NCI-H226 (cell line): ENCODE results near the gene PAPPA2.

Experiments used
- DNase-seq: peaks from one replicate; pipeline ENCODE4 v3.0.0-alpha.2; 2015

The PAPPA2 gene

GRCh38 chr1:176775996-176776395, 313.0 kb downstream of the PAPPA2 start:
- no peak for DNase-seq

DNA sequence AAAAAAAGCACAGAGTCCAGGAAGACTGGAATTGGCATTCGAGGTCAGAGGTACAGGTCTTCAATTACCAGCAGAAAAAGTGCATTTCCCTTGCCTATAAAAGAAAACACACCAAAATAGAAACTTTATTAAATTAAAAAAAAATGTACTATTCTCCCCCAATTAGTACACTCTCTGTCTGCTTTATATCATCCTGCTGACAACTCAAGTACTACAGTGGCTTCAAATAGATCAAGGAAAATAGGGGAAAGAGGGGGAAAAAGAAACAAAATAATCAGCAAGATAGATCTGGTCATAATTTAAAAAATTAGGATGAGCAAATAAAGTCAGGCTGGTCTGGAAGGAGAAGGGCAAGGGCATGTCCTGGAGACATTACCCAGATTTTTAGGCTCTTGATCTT, 315.1 kb downstream of the PAPPA2 start:
- DNase-seq, result no peak

- DNase-seq, result no peak
Measured at GRCh38 chr1:176779992-176780328, 317.0 kb downstream of the PAPPA2 start.

- no peak for DNase-seq
Measured at GRCh38 chr1:176783309-176783708, 320.3 kb downstream of the PAPPA2 start.

DNA sequence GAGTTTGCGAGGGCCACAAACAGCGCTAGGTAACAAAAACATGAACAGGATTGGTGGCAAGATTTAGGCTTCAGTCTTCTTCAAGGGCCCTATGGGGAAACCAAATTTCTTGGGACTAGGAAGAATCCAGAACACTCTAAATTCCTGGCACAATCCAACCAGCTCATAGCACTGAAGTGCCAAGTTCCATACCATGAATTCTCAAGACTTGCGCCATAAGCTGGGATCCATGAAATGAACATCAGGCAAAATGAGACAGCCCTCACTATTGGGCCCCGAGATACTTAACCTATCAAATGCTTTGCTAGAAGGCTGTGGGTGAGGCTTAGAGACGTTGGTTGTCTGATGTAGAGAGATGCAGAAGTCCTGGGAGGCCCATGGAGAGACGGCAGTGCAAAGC, 322.1 kb downstream of the PAPPA2 start:
- DNase-seq, result no peak

GRCh38 chr1:176785791-176786190, 322.8 kb downstream of the PAPPA2 start:
- DNase-seq, result no peak

GRCh38 chr1:176786274-176786673, 323.3 kb downstream of the PAPPA2 start:
- DNase-seq, result no peak

DNA sequence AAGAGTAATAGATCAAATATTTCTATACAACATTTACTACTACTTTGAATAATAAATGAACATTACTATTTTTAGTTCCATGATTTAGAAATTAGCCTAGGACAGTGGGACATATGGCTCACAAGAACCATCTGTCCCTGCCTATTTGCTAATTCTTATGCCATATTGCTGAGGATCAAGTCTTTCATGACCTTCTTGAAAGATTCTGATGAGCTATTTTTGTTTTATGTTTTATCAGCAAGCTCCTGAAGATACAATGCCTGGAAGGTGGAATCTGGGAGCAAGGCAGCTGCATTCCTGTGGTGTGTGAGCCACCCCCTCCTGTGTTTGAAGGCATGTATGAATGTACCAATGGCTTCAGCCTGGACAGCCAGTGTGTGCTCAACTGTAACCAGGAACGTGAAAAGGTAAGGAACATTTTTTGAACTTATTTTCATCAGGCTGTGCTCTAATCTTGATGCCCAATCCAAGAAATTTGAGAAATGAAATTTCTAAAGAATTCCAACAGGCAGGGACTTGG, 326.7 kb downstream of the PAPPA2 start:
- DNase-seq, result no peak

- no peak for DNase-seq
Measured at GRCh38 chr1:176790786-176791185, 327.8 kb downstream of the PAPPA2 start.

- DNase-seq, result no peak
Measured at GRCh38 chr1:176791906-176792305, 328.9 kb downstream of the PAPPA2 start.

DNA sequence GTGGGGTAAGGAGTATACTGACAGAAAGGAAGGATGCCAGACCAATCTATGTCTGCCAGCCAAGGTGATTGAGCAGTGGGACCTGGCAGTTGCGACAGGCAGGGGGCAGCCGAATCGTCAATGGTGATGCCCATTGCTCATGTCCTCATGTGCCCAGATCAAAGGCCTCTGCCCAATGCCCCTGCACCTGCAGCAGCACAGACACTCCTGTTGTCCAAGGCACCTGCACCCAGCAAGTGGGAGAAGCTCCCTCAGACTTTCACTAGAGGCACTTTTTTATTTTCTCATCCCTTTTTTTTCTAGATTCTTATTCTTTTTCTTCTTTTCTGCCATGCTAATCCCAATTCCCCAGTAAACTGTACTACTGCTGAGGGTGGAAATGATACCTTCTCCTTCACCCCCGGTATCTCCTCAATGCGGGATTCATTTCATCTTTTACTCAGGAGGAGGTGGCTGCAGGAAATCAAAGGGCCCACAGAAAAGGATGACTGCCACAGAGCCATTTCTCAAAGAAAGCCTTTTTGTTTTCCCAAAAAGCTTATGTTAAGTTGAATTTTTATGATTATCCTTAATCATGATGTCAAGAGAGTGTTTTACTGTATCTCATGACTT, 332.0 kb downstream of the PAPPA2 start:
- DNase-seq, result no peak

- DNase-seq, result no peak
Measured at GRCh38 chr1:176795929-176796328, 333.0 kb downstream of the PAPPA2 start.

DNA sequence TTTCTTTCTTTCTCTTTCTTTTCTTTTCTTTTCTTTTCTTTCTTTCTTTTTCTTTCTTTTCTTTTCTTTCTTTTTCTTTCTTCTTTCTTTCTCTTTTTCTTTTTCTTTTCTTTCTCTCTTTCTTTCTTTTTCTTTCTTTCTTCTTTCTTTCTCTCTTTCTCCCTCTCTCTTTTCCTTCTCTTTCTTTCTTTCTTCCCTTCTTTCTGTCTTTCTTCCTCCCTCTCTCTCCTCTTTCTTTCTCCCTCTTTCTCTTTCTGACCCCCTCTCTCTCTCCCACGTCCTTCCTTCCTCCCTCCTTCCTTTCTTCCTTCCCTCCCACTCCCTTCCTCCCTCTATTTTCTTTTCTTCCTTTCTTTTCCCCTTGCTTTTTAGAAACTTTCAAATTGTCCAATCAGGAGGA, 333.6 kb downstream of the PAPPA2 start:
- DNase-seq, result no peak

DNA sequence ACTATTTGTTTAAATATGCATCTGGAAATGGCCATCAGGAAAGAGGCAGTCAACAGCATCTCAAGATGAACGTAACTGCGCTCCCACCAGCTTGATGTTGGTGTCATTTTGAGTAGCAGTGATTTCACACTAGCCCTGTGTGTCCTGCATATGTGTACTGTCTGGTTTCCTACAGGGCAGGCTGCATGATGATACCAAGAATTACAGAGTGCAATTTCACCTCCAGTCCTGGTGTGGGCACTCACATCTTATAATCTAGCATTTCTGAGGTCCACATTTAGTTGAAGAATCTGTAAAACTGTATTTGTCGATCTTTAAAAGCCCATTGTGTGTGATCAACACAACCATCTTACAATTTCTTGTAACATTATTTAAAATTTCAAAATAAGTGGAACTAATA, 336.4 kb downstream of the PAPPA2 start:
- DNase-seq, result no peak

DNA sequence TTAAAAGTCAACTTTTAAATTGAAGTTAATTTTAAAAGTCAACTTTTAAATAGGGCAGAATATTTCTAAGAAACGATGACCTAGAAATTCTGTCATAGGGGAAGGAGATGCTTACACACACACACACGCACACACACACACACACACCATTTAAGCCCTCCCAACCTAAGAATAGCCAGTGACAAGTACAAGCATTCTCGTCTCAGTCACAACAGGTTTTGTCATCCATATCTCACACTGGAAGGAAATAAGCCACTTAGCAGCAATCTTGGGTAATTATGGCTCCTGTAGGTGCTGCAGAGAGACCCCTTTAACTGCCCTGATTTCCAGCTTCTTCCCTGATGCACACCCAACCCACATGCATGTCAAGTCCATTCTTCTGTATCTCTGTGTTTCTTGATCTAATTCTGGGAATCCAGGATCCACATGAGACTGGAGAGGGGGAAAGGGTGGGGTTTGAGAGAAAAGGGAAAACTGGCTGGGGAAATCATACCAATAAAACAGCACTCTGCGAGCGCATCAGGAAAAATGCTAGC, 338.1 kb downstream of the PAPPA2 start:
- no peak for DNase-seq

DNA sequence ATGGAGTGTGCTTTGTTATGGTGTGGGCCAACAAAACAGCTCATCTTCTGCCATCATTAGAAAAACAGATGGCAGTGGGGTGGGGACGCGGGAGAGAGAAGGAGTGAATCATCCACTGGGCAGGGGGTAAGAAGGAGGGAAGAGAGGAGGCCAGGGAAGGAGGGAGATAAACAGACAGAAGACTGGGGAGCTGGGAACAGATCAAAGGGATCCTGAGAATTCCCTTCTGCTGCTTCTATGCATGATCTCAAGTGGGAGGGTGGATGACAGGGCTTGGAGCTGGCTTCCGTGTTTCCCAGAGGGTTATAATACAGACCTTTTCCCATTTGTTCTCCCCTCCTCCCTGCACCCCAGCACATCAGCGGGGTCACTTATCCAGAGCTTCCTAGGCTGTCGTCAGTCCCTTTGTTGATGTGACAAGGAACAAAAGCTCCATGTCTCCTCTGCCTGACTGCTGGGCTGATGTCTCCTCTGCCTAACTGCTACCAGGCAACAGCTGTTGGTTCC, 338.6 kb downstream of the PAPPA2 start:
- DNase-seq, result no peak

DNA sequence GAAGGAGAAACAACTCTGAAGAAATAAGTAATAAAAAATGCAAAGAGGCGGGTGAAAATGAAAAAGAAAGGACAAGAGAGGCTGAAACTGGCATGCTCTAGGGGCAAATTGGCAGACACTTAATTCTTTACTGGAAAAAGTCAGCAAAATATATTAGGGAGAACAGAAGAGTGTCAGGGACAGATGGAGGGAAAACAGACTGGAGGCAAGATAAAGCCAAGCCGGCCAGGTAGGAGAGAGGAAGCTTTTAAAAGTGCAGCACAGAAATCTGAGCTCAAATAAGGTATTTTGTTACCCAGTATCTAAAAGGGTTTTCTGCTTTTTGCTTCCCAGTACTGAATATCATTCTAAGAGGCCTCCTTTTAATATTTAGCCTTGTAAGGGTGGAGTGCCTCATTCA, 339.3 kb downstream of the PAPPA2 start:
- DNase-seq, result no peak

DNA sequence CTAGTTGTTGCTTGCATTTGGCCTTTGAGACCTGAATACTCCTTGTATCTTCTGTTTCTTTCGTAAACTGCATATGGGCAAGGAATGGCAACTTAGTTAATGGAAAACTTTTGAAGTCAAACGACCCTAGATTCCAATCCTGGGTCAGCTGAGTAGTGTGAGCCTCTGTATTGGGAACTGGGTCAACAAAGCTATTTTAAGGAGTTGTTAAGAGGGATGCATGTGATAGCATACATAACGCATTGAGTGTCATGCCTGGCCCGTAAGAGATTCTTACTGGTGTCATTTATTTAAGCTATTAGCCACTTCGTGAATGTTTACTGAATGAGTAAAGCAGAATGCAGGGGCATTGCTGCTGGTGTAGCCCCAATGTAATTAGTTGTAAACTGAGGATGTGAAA, 340.1 kb downstream of the PAPPA2 start:
- no peak for DNase-seq

- no peak for DNase-seq
Measured at GRCh38 chr1:176803596-176803995, 340.6 kb downstream of the PAPPA2 start.

GRCh38 chr1:176809292-176809691, 346.3 kb downstream of the PAPPA2 start:
- DNase-seq, result no peak

GRCh38 chr1:176811511-176812288, 348.7 kb downstream of the PAPPA2 start:
- no peak for DNase-seq

- no peak for DNase-seq
Measured at GRCh38 chr1:176815621-176816020, 352.6 kb downstream of the PAPPA2 start.

- DNase-seq, result no peak
Measured at GRCh38 chr1:176816232-176816631, 353.3 kb downstream of the PAPPA2 start.

- no peak for DNase-seq
Measured at GRCh38 chr1:176820391-176821031, 357.5 kb downstream of the PAPPA2 start.
